GM19324 (cell line): ENCODE data around the gene F5.
"Not testable (repeated sequence)": the region's sequence is repeated elsewhere in the genome, so short reads cannot be mapped to it uniquely, and the experiment has no call there.

ENCODE experiments used
- ATAC-seq: cut with Tn5 transposase; IDR thresholded peaks from one replicate; pipeline ENCODE4 v1.9.1; 2021; ENCODE audit warnings: mild to moderate bottlenecking, moderate library complexity; ENCODE audit not compliant: unreplicated experiment, low FRiP score

The F5 gene

GRCh38 chr1:169513208-169513607 lies 73.1 kb downstream of the F5 start:
- ATAC-seq = no peak

DNA sequence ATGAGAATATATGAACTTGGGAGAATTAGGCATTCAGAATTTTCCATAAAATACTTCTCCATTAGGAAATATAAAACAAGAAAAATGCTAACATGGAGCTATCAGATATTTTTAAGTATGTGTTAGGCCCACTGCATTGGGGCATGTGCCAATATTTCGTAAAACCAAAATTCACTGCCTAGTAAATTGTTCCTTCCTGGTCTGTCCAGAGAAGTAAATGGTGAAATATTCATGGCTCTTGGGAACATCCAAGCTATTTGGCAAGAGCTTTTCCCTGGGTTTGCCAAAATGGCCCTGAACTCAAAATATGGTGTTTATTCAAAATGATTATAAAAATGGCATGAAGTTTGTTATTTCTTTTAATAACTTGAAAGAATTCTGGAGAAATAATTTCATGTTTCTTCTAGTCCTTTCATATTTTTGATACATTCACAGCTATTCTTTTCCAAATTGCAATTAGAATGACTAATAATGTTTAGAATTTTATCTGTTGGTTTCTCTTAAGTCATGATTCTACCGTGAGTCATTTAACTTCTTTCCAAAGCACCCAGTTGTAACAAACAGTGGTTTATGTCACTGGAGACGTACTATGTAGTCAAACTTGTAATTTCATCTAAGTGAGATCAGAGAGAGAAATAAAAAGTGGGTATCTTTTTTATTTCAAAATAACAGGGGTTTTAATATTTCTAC lies 74.8 kb downstream of the F5 start:
- ATAC-seq = no peak

- no peak for ATAC-seq
These were observed 76.2 kb downstream of the F5 start for GRCh38 chr1:169510060-169510459.

DNA sequence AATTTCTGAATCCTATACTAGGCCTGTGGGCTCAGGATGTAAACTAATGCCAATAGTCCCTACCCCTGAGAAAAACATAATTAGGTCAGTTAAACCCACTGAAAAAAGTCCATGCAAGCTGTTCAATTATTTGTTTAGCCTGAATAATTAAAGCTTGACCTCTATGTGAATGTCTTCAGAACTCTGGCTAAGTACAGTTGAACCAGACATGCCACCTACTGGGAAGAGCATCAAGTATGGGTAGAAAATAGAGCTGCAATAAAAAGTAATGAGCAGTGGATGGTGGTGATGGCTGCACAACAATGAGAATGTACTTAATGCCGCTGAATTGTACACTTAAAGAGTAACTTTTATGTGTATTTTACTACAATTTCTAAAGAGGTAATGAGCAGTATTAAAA lies 76.9 kb downstream of the F5 start:
- ATAC-seq = no peak

GRCh38 chr1:169508432-169509338 lies 77.6 kb downstream of the F5 start:
- no peak for ATAC-seq

- no peak for ATAC-seq
These were observed 78.9 kb downstream of the F5 start for GRCh38 chr1:169507413-169507812.

GRCh38 chr1:169503601-169504000 lies 82.7 kb downstream of the F5 start:
- not testable (repeated sequence) for ATAC-seq

DNA sequence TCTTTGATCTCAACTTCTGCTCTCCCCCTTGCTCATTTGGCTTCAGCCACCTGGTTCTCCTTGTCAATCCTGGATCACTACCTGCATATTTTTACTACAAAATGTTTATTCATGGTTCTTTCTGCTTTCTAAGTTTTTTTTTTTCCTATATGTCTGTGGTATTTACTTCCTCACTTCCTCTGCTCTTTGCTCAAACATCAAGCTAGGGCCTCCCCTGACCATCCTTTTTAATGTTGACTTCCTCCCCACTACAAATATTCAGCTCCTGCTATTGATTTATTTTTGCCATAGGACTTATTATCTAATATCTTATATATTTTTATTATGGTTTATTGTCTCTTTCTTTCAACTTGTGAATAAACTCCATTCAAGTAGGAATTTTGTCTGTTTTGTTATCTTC lies 86.5 kb downstream of the F5 start:
- ATAC-seq = no peak

DNA sequence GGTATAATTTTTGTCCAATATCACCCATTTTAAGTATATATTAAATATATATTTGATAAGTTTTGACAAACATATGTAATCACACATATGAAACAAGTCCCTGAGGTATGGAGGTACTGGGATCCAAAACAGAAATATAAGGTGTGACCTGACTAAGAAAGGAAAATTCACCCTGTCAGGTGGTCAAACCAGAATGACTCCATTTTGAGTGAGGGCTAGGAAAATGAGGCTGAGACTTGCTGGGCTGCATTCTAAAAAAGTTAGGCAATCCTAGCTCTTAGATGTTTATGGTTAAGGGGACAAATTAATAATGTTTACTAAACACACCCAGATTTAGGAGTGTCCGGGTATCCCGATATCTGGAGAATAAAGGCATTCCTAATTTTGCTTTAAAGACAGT lies 89.0 kb downstream of the F5 start:
- no peak for ATAC-seq

- no peak for ATAC-seq
These were observed 90.4 kb downstream of the F5 start for GRCh38 chr1:169495916-169496315.

DNA sequence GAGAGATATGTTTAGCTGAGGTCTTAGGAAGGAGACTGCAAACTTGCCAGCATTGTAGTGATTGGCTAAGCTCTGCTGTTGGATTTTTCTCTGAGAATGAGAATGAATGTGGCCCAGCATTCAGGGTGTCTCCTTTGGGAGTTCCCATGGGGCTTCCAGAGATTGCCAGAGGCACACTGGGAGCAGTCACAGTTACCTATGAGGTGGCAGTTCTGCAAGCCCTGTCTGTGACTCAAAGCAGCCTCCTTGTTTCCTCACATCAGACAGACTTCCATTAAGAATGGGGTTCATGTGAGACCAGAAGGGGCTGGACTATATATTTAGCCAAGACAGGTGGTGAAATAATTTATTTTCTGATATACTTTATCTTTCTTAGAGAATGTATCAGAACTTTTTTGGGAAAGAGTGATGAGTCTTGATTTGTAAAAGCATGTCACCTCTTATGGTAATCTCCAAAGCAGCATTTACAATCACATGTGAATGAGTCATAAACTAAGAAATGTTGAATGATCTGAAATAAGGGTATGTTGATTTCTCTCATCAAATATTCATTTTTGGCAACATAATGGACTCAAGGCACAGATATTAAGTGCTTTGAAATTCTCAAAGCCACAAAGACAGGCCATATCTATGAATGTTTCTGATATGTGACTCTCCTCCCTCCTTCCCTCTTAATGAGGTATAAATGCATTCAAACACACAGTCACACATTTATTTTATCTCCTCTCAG lies 91.1 kb downstream of the F5 start:
- ATAC-seq = no peak

GRCh38 chr1:169494343-169494742 lies 91.9 kb downstream of the F5 start:
- no peak for ATAC-seq

DNA sequence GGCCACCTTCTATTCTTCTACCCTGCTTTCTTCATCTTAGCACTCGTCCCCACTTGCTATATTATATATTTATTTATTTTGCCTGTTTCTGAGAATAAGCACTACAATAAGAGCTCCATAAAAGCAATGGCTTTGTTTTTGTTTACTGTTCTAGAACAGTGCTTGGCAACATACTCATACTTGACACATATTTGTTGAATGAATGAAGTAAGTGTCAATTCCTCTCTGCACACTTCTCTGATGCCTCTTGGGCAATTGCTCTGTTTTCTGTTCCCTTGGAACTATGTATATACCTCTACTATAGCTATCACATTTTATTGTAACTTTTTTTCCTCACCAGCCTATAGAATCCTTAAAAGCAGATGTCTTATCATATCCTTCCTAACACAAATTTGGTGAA lies 93.0 kb downstream of the F5 start:
- ATAC-seq = no peak

DNA sequence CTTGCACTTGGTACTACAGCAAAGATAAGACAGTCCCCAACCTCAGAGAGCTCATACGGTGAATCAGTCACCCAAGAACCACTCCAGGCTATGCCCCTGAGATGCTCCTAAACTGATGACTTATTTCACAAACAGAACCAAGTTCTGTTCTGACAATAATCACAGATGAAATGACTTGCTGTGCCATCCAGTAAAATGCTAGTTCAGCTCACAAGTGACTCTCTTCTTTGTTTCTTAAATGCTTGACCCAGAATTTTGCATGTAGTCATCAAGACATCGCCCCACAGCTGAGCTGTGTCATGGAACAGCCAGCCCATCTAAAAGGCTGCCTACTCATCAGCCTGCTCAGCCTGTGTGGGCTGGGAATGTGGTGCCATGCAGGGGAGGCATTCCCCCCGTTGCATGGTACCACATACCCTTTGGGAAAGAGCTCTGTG lies 94.4 kb downstream of the F5 start:
- peak; percentile 58 for ATAC-seq

GRCh38 chr1:169488157-169488556 lies 98.1 kb downstream of the F5 start:
- no peak for ATAC-seq

DNA sequence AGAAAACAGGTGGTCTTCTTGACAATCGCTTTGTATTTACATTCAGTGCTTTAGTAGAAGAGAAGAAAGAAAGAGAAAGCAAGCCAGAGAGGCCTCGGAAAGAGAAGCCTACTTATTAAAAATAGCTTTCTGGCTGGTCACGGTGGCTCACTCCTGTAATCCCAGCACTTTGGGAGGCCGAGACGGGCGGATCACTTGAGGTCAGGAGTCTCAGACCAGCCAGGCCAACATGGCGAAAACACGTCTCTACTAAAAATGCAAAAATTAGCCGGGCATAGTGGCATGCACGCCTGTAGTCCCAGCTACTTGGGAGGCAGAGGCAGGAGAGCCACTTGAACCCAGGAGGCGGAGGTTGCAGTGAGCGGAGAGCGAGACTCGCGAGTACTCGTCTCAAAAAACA lies 98.7 kb downstream of the F5 start:
- ATAC-seq = no peak

DNA sequence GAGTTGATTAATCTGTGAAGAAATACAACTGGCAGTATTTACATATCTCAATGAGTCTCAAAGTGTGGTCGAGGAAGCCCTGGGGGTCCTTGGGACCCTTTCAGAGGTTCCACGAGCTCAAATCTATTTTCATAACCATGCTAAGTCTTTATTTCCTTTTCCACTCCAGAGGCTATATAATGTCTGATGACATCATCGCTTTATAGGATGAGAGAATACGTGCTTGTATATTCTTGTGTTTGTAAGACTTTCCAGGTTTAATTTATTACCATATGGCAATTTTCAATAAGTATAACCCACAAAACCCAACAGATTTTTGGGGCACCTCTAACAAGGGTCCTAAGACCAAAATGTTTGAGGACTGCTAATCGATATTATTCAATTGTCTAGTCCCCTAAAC lies 99.1 kb downstream of the F5 start:
- ATAC-seq = no peak

- no peak for ATAC-seq
These were observed 99.8 kb downstream of the F5 start for GRCh38 chr1:169486281-169487051.

GRCh38 chr1:169485431-169486280 lies 100.6 kb downstream of the F5 start, which contains the start of gene SLC19A2:
TSS of gene SLC19A2 (minus strand) at chr1:169485944. CDS start at chr1:169485766, 178 bp downstream.
- ATAC-seq = peak; percentile 99
